ENCODE data around the gene IFNA1.
"Not testable (repeated sequence)": the region's sequence is repeated elsewhere in the genome, so short reads cannot be mapped to it uniquely, and the experiment has no call there.

IFNA1 gene

GRCh38 chr9:21443849-21444625, 3.8 kb downstream of the IFNA1 start:
- no peak for DNase-seq (ENCODE audit: low read depth in 2 of 3, low spot score in 2 of 3)

GRCh38 chr9:21449312-21449711, 9.1 kb downstream of the IFNA1 start:
- not testable (repeated sequence) for DNase-seq (ENCODE audit: low read depth in 2 of 3, low spot score in 2 of 3)

DNA sequence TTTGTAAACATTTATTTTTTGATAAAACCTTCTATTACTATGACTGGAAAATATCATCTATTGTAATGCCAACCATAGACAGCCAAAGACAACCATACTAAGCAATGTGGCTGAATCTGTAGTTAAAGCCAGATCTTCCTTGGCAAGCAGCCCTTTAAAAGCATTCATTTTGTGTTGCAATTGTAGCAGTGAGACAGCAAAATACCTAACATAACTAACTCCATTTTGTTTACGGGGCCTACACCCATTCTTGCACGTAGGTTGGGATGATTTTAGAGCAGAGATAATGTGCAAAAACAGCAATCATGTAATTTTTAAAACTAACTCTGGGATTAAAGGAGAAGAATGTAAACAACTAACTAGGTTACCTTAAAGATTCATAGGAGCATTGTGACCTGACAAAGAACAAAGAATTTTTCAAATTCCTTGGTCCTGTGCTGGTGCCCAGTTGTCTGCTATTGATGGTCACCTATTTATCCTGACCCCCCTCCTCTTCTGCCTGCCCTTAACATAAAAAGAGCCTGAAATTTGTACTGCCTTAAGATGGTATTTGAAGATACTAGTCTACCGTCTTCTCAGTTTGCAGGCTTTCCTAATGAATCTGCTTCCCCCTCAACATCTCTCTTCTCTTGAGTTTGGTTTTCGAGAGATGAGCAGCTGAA, 10.6 kb downstream of the IFNA1 start:
- no peak for DNase-seq (ENCODE audit: low read depth in 2 of 3, low spot score in 2 of 3)

GRCh38 chr9:21452681-21453080, 12.4 kb downstream of the IFNA1 start:
- no peak for DNase-seq (ENCODE audit: low read depth in 2 of 3, low spot score in 2 of 3)

DNA sequence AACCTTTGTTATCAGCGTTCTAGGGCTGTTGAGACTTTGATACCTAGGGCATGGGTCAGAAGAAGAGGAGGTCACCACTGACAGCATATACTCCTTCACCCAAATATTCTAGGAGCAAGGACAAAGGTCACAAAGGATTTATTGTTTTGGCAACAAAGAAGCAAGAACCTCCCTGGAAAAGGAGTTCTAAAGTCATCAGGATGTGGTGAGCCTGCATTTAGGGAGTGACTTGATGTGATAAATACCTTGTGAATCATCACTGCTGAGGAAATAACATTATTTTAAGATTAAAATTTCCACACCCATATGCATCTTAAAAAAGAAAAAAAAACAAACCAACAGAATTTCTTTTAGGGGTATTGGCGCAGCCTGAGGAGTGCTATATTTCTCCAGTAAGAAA, 13.9 kb downstream of the IFNA1 start:
- DNase-seq (ENCODE audit: low read depth in 2 of 3, low spot score in 2 of 3) = no peak

DNA sequence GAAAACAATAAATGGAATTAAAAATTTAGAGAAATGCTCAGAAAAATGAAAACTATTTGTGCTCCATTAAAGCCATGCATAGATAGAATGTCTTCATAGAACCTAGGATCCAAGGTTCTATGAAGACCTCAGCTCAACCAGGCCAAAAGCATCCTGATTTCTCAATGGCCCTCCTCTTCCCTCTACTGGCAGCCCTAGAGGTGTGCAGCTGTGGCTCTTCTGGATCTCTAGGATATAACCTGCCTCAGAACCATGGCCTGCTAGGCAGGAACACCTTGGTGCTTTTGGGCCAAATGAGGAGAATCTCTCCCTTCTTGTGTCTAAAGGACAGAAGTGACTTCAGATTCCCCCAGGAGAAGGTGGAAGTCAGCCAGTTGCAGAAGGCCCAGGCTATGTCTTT, 15.1 kb downstream of the IFNA1 start:
- DNase-seq (ENCODE audit: low read depth in 2 of 3, low spot score in 2 of 3) = no peak

GRCh38 chr9:21461377-21461776, 21.1 kb downstream of the IFNA1 start:
- DNase-seq (ENCODE audit: low read depth in 2 of 3, low spot score in 2 of 3) = no peak

- no peak for DNase-seq (ENCODE audit: low read depth in 2 of 3, low spot score in 2 of 3)
Observed at GRCh38 chr9:21465138-21465537, 24.9 kb downstream of the IFNA1 start.

DNA sequence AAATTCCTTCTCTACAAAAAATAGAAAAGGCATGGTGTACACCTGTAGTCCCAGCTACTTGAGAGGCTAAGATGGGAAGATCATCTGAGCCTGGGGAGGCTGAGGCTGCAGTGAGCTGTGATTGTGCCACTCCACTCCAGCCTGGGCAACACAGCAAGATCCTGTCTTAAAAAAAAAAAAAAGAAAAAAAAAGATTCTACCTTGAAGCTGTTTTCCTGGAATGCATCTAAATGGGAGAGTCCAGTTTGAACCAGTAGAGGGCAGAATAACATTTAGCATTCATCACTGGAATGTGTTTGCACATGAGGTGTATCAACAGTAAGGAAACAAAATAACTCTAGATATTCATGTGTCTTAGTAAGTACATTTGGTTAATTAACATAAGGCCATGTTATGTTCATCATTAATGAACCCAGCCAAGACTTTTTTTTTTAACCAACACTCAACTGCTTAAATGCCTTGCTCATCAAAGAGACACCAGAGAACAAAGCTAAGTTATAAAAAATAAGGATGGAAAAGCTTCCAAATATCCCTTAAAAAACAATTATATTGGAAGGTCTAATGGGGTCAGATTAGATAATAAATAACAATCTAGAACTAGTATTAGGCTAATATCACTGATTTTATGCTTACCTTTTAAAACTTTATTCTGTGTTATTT, 25.8 kb downstream of the IFNA1 start:
- DNase-seq (ENCODE audit: low read depth in 2 of 3, low spot score in 2 of 3) = no peak

- no peak for DNase-seq (ENCODE audit: low read depth in 2 of 3, low spot score in 2 of 3)
Observed at GRCh38 chr9:21470126-21470525, 29.9 kb downstream of the IFNA1 start.

- DNase-seq (ENCODE audit: low read depth in 2 of 3, low spot score in 2 of 3) = no peak
Observed at GRCh38 chr9:21473236-21473635, 33.0 kb downstream of the IFNA1 start.

DNA sequence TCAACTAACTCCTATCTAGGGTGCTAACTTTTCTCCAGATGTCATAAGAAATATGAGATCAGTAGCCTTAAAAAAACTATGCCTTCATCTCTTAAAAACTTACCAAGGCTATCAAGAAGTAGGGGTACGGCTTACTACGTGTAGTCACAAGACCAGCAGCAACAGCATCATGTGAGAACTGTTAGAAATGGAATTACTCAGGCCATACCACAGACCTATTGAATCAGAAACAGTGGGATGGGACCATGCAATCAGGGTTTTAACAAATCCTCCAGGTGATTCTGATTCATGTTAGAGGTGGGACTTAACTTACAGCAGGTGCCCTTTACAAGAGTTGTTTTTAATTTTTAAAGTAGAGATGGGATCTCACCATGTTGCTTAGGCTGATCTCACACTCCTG, 37.2 kb downstream of the IFNA1 start:
- no peak for DNase-seq (ENCODE audit: low read depth in 2 of 3, low spot score in 2 of 3)

GRCh38 chr9:21479152-21479702, 39.0 kb downstream of the IFNA1 start:
- no peak for DNase-seq (ENCODE audit: low read depth in 2 of 3, low spot score in 2 of 3)

GRCh38 chr9:21481470-21482056, 41.3 kb downstream of the IFNA1 start:
- no peak for DNase-seq (ENCODE audit: low read depth in 2 of 3, low spot score in 2 of 3)

DNA sequence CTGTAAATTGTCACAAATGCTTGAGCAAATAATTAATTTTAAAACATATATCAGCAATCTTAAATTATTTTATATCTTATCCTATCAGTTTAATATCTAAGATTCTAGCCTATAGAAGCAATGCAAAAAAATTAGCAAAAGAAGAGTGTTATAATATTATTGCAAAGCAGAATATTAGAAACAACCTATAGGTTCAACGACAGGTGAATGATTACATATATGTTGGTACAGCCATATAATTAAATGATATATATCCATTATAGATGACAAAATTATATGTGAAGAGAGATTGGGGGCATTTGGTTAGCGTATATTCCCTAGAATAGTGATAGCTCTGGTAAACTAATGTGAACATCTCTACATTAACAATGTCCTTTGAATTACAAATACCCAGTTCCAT, 42.0 kb downstream of the IFNA1 start, which contains the start of gene IFNE:
IFNE (minus strand) TSS at position 101 of the 400 bp plus-strand sequence. CDS start 619 bp downstream, outside the sequence.
- DNase-seq (ENCODE audit: low read depth in 2 of 3, low spot score in 2 of 3) = no peak

All from activated CD8-positive, alpha-beta memory T cell treated with anti-CD3 and anti-CD28 coated beads for 48 hours (primary cell).